Measurements from ENCODE around the gene PRRT4.

PRRT4 gene

GRCh38 chr7:128362670-128363069 lies 1.2 kb upstream of the PRRT4 start:
- no peak overlapping the region for H4K91ac ChIP-seq (ENCODE audit: low read depth, low read length)
- no peak overlapping the region for H2AK5ac ChIP-seq (ENCODE audit: low read length)
- WGBS (ENCODE audit: extremely low coverage, insufficient coverage, insufficient read length) = no CpG with 5 or more reads among the region's 4 CpGs
- no peak overlapping the region for H3K4me2 ChIP-seq (ENCODE audit: low read length)
- H3K79me1 ChIP-seq (ENCODE audit: low read length) = peaks cover 41% of the 10 kb centered on the region
- no peak overlapping the region for H3K23ac ChIP-seq (ENCODE audit: low read length)
- H3K14ac ChIP-seq (ENCODE audit: low read length) = no peak overlapping the region
- peaks cover 6% of the 10 kb centered on the region in 2 experiments for H3K36me3 ChIP-seq (ENCODE audit: control insufficient read depth in 1 of 2, insufficient read depth in 2 of 2, low read length in 2 of 2)
- DNase-seq = no peak
- H3K4ac ChIP-seq (ENCODE audit: low read depth, low read length) = no peak overlapping the region
- no peak overlapping the region for H2BK12ac ChIP-seq (ENCODE audit: low read length)
- H3K27me3 ChIP-seq (ENCODE audit: insufficient read depth, low read length) = no peaks in the 10 kb centered on the region
- no peak overlapping the region for H2AFZ ChIP-seq (ENCODE audit: insufficient read depth, low read length, poor library complexity)
- no peaks in the 10 kb centered on the region for H3K9me3 ChIP-seq (ENCODE audit: insufficient read depth, low read depth, low read length)
- no peak overlapping the region for H3K27ac ChIP-seq (ENCODE audit: low read depth, low read length)
- no peak overlapping the region for H3K9ac ChIP-seq (ENCODE audit: low read length)
- no peak overlapping the region for H2BK120ac ChIP-seq (ENCODE audit: insufficient read depth, low read length, poor library complexity)
- peaks cover 18% of the 10 kb centered on the region for H3K79me2 ChIP-seq (ENCODE audit: control insufficient read depth, insufficient read depth, low read length, poor library complexity)
- H4K8ac ChIP-seq (ENCODE audit: low read depth, low read length) = no peak overlapping the region
- H2BK5ac ChIP-seq (ENCODE audit: low read depth, low read length, poor library complexity) = no peak overlapping the region
- H4K12ac ChIP-seq (ENCODE audit: low read depth, low read length) = no peak overlapping the region
- no peak overlapping the region for H3K18ac ChIP-seq (ENCODE audit: low read length)
- peaks cover 25 to 34% of the 10 kb centered on the region in 2 experiments for H3K4me1 ChIP-seq (ENCODE audit: control insufficient read depth in 1 of 2, insufficient read depth in 2 of 2, low read length in 2 of 2)
- no peak overlapping the region for H3K4me3 ChIP-seq (ENCODE audit: low read depth, low read length)

GRCh38 chr7:128360359-128360678 lies 1.2 kb downstream of the PRRT4 start:
- Histone ChIP-seq H3K23ac (ENCODE audit: low read length) (no peak overlapping the region), H3K14ac (ENCODE audit: low read length) (peak overlapping the region; percentile 83), H3K9me3 (ENCODE audit: insufficient read depth, low read depth, low read length) (no peaks in the 10 kb centered on the region), H3K4me1 (ENCODE audit: control insufficient read depth in 1 of 2, insufficient read depth in 2 of 2, low read length in 2 of 2) (peaks cover 39 to 47% of the 10 kb centered on the region in 2 experiments), H3K27me3 (ENCODE audit: insufficient read depth, low read length) (no peaks in the 10 kb centered on the region), H3K4ac (ENCODE audit: low read depth, low read length) (peak overlapping the region; percentile 64), H3K79me2 (ENCODE audit: control insufficient read depth, insufficient read depth, low read length, poor library complexity) (peaks cover 18% of the 10 kb centered on the region), H3K4me2 (ENCODE audit: low read length) (peak overlapping the region; percentile 80), H3K18ac (ENCODE audit: low read length) (peak overlapping the region; percentile 78), H4K91ac (ENCODE audit: low read depth, low read length) (peak overlapping the region; percentile 84), H3K36me3 (ENCODE audit: control insufficient read depth in 1 of 2, insufficient read depth in 2 of 2, low read length in 2 of 2) (peaks cover 6% of the 10 kb centered on the region in 2 experiments), H2AK5ac (ENCODE audit: low read length) (peak overlapping the region; percentile 43), H2BK12ac (ENCODE audit: low read length) (peak overlapping the region; percentile 98), H3K9ac (ENCODE audit: low read length) (no peak overlapping the region), H2BK120ac (ENCODE audit: insufficient read depth, low read length, poor library complexity) (peak overlapping the region; percentile 82), H2BK5ac (ENCODE audit: low read depth, low read length, poor library complexity) (peak overlapping the region; percentile 80), H4K8ac (ENCODE audit: low read depth, low read length) (peak overlapping the region; percentile 68), H3K79me1 (ENCODE audit: low read length) (peaks cover 53% of the 10 kb centered on the region), H3K4me3 (ENCODE audit: low read depth, low read length) (peak overlapping the region; percentile 27), H3K27ac (ENCODE audit: low read depth, low read length) (peak overlapping the region; percentile 93), H4K12ac (ENCODE audit: low read depth, low read length) (peak overlapping the region; percentile 6), H2AFZ (ENCODE audit: insufficient read depth, low read length, poor library complexity) (no peak overlapping the region)
- DNase-seq = no peak
- no CpG with 5 or more reads among the region's 9 CpGs for WGBS (ENCODE audit: extremely low coverage, insufficient coverage, insufficient read length)

- DNase-seq = no peak
- peak overlapping the region; percentile 83 for H3K14ac ChIP-seq (ENCODE audit: low read length)
- H2BK12ac ChIP-seq (ENCODE audit: low read length) = peak overlapping the region; percentile 98
- H3K36me3 ChIP-seq (ENCODE audit: control insufficient read depth in 1 of 2, insufficient read depth in 2 of 2, low read length in 2 of 2) = peaks cover 6% of the 10 kb centered on the region in 2 experiments
- no peak overlapping the region for H2AFZ ChIP-seq (ENCODE audit: insufficient read depth, low read length, poor library complexity)
- H4K12ac ChIP-seq (ENCODE audit: low read depth, low read length) = peak overlapping the region; percentile 6
- no peaks in the 10 kb centered on the region for H3K9me3 ChIP-seq (ENCODE audit: insufficient read depth, low read depth, low read length)
- H4K91ac ChIP-seq (ENCODE audit: low read depth, low read length) = peak overlapping the region; percentile 84
- peaks cover 53% of the 10 kb centered on the region for H3K79me1 ChIP-seq (ENCODE audit: low read length)
- H3K23ac ChIP-seq (ENCODE audit: low read length) = no peak overlapping the region
- peak overlapping the region; percentile 68 for H4K8ac ChIP-seq (ENCODE audit: low read depth, low read length)
- peak overlapping the region; percentile 82 for H2BK120ac ChIP-seq (ENCODE audit: insufficient read depth, low read length, poor library complexity)
- no peaks in the 10 kb centered on the region for H3K27me3 ChIP-seq (ENCODE audit: insufficient read depth, low read length)
- peak overlapping the region; percentile 78 for H3K18ac ChIP-seq (ENCODE audit: low read length)
- peaks cover 39 to 47% of the 10 kb centered on the region in 2 experiments for H3K4me1 ChIP-seq (ENCODE audit: control insufficient read depth in 1 of 2, insufficient read depth in 2 of 2, low read length in 2 of 2)
- H3K4me2 ChIP-seq (ENCODE audit: low read length) = peak overlapping the region; percentile 80
- H3K4me3 ChIP-seq (ENCODE audit: low read depth, low read length) = no peak overlapping the region
- H2BK5ac ChIP-seq (ENCODE audit: low read depth, low read length, poor library complexity) = peak overlapping the region; percentile 80
- H3K4ac ChIP-seq (ENCODE audit: low read depth, low read length) = peak overlapping the region; percentile 64
- H2AK5ac ChIP-seq (ENCODE audit: low read length) = peak overlapping the region; percentile 43
- no peak overlapping the region for H3K9ac ChIP-seq (ENCODE audit: low read length)
- WGBS (ENCODE audit: extremely low coverage, insufficient coverage, insufficient read length) = no CpG with 5 or more reads among the region's 4 CpGs
- peak overlapping the region; percentile 93 for H3K27ac ChIP-seq (ENCODE audit: low read depth, low read length)
- H3K79me2 ChIP-seq (ENCODE audit: control insufficient read depth, insufficient read depth, low read length, poor library complexity) = peaks cover 18% of the 10 kb centered on the region
These were observed 1.6 kb downstream of the PRRT4 start for GRCh38 chr7:128359939-128360338.

- H4K91ac ChIP-seq (ENCODE audit: low read depth, low read length) = peak overlapping the region; percentile 84
- no peak overlapping the region for H3K23ac ChIP-seq (ENCODE audit: low read length)
- H3K4me3 ChIP-seq (ENCODE audit: low read depth, low read length) = no peak overlapping the region
- H3K27me3 ChIP-seq (ENCODE audit: insufficient read depth, low read length) = no peaks in the 10 kb centered on the region
- H3K9ac ChIP-seq (ENCODE audit: low read length) = no peak overlapping the region
- H4K12ac ChIP-seq (ENCODE audit: low read depth, low read length) = no peak overlapping the region
- H3K4ac ChIP-seq (ENCODE audit: low read depth, low read length) = peak overlapping the region; percentile 64
- DNase-seq = no peak
- peak overlapping the region; percentile 3 for H2AFZ ChIP-seq (ENCODE audit: insufficient read depth, low read length, poor library complexity)
- peak overlapping the region; percentile 82 for H2BK120ac ChIP-seq (ENCODE audit: insufficient read depth, low read length, poor library complexity)
- no peak overlapping the region for H3K4me2 ChIP-seq (ENCODE audit: low read length)
- H2BK12ac ChIP-seq (ENCODE audit: low read length) = peak overlapping the region; percentile 98
- H4K8ac ChIP-seq (ENCODE audit: low read depth, low read length) = peak overlapping the region; percentile 72
- peaks cover 6 to 8% of the 10 kb centered on the region in 2 experiments for H3K36me3 ChIP-seq (ENCODE audit: control insufficient read depth in 1 of 2, insufficient read depth in 2 of 2, low read length in 2 of 2)
- H3K79me2 ChIP-seq (ENCODE audit: control insufficient read depth, insufficient read depth, low read length, poor library complexity) = peaks cover 18% of the 10 kb centered on the region
- H3K18ac ChIP-seq (ENCODE audit: low read length) = peak overlapping the region; percentile 78
- H3K27ac ChIP-seq (ENCODE audit: low read depth, low read length) = peak overlapping the region; percentile 93
- H2BK5ac ChIP-seq (ENCODE audit: low read depth, low read length, poor library complexity) = peak overlapping the region; percentile 80
- no CpG with 5 or more reads among the region's 12 CpGs for WGBS (ENCODE audit: extremely low coverage, insufficient coverage, insufficient read length)
- peaks cover 39 to 47% of the 10 kb centered on the region in 2 experiments for H3K4me1 ChIP-seq (ENCODE audit: control insufficient read depth in 1 of 2, insufficient read depth in 2 of 2, low read length in 2 of 2)
- peak overlapping the region; percentile 43 for H2AK5ac ChIP-seq (ENCODE audit: low read length)
- H3K14ac ChIP-seq (ENCODE audit: low read length) = peak overlapping the region; percentile 83
- peaks cover 53% of the 10 kb centered on the region for H3K79me1 ChIP-seq (ENCODE audit: low read length)
- no peaks in the 10 kb centered on the region for H3K9me3 ChIP-seq (ENCODE audit: insufficient read depth, low read depth, low read length)
These were observed 2.2 kb downstream of the PRRT4 start for GRCh38 chr7:128359336-128359735.

Data from trophoblast cell (in vitro differentiated cells and primary cell).